Suprapubic skin (tissue), 4 donors: ENCODE measurements around the gene COQ8A. TPM values are rescaled to one million over a fixed set of nuclear protein-coding genes. Genes with fewer than 3 reads are reported as not detected.

Experiments used
- DNase-seq, 2 donors: peaks; one replicate each; pipeline ENCODE4 v3.0.0-alpha.2; 2019; ENCODE audit warnings: low spot score in 2 of 2
- H3K27ac ChIP-seq: fragments of 200-600 bp; sonication (generic); one replicate; pipeline ENCODE4 v1.5.1; 2019
- H3K27me3 ChIP-seq: fragments of 200-600 bp; sonication (generic); one replicate; pipeline ENCODE4 v1.5.1; 2019
- H3K36me3 ChIP-seq: fragments of 200-600 bp; sonication (generic); one replicate; pipeline ENCODE4 v1.5.1; 2019
- H3K4me1 ChIP-seq: fragments of 200-600 bp; sonication (generic); one replicate; pipeline ENCODE4 v1.5.1; 2019
- H3K4me3 ChIP-seq: fragments of 200-600 bp; sonication (generic); one replicate; pipeline ENCODE4 v1.5.1; 2019; ENCODE audit warnings: mild to moderate bottlenecking
- H3K9me3 ChIP-seq: fragments of 200-600 bp; sonication (generic); one replicate; pipeline ENCODE4 v1.5.1; 2019
- CTCF ChIP-seq, 2 donors: fragments of 200-600 bp in 1 of 2; fragments of 450-650 bp in 1 of 2; sonication (generic) in 1 of 2; IDR thresholded peaks; one replicate each; pipeline ENCODE4 v1.5.1; 2016 to 2019; ENCODE audit warnings: antibody characterized with exemption in 2 of 2, mild to moderate bottlenecking in 1 of 2, moderate library complexity in 1 of 2
- EP300 ChIP-seq: sonication (generic); formaldehyde crosslinking; IDR thresholded peaks from one replicate; pipeline ENCODE4 v1.6.1; 2017; ENCODE audit warnings: antibody characterized with exemption
- POLR2A ChIP-seq, 2 donors: fragments of 450-650 bp; IDR thresholded peaks; one replicate each; pipeline ENCODE4 v1.6.1; 2017; ENCODE audit warnings: antibody characterized with exemption in 2 of 2, mild to moderate bottlenecking in 2 of 2, moderate library complexity in 2 of 2
- POLR2AphosphoS5 ChIP-seq, 3 donors: sonication (generic); formaldehyde crosslinking; IDR thresholded peaks; one replicate each; pipeline ENCODE4 v1.6.1; 2017; ENCODE audit warnings: antibody characterized with exemption in 3 of 3
- WGBS: methylation state at CpG from one replicate; pipeline ENCODE4 v1.1.5; 2018; 5-methylcytosine and 5-hydroxymethylcytosine counted together
- total RNA-seq, 4 donors: library from RNA; depleted of rRNA; stranded (reverse); fragments of >200 nt; gene quantifications; one replicate each; pipeline ENCODE4 v1.1.0, GENCODE V29; 2016

The COQ8A gene
- total RNA-seq, 4 donors from 2014 or later: 41.9 to 113 (median 59.8) TPM

- no peaks in the 10 kb centered on the region for H3K27me3 ChIP-seq
These were observed 45.2 kb downstream of the COQ8A start for GRCh38 chr1:226985239-226985838.

GRCh38 chr1:226985839-226986463 lies 45.9 kb downstream of the COQ8A start:
- 83% methylated on average over 20 of the region's 25 CpGs for whole genome bisulfite sequencing
- no peaks in the 10 kb centered on the region for H3K9me3 ChIP-seq
- TF ChIP-seq POLR2A (IDR thresholded peaks at IDR 0.05) (no peak), CTCF (IDR thresholded peaks at IDR 0.05) (no peak), POLR2AphosphoS5 (IDR thresholded peaks at IDR 0.05) (no peak), EP300 (no peak)
- H3K4me3 ChIP-seq: no peak overlapping the region
- no peak for DNase-seq
- peaks cover 62% of the 10 kb centered on the region for H3K36me3 ChIP-seq
- peaks cover 21% of the 10 kb centered on the region for H3K4me1 ChIP-seq
- no peak overlapping the region for H3K27ac ChIP-seq
- H3K27me3 ChIP-seq: no peaks in the 10 kb centered on the region

More at GRCh38 chr1:226985239-226985838, 45.2 kb downstream of the COQ8A start:
- H3K36me3 ChIP-seq: peaks cover 67% of the 10 kb centered on the region
- no peak overlapping the region for H3K4me3 ChIP-seq
- DNase-seq: no peak
- peaks cover 19% of the 10 kb centered on the region for H3K4me1 ChIP-seq
- TF ChIP-seq EP300: no peak
- TF ChIP-seq CTCF (IDR thresholded peaks at IDR 0.05): no peak
- no peak for TF ChIP-seq POLR2AphosphoS5 (IDR thresholded peaks at IDR 0.05)
- no peak for TF ChIP-seq POLR2A (IDR thresholded peaks at IDR 0.05)
- no peaks in the 10 kb centered on the region for H3K9me3 ChIP-seq
- H3K27ac ChIP-seq: no peak overlapping the region
- WGBS: 92% methylated on average over 8 of the region's 20 CpGs

GRCh38 chr1:226986496-226987178 lies 46.5 kb downstream of the COQ8A start:
- 89% methylated on average over 19 of the region's 21 CpGs for WGBS
- no peak for DNase-seq
- no peaks in the 10 kb centered on the region for H3K27me3 ChIP-seq
- no peak overlapping the region for H3K4me3 ChIP-seq
- H3K4me1 ChIP-seq: peaks cover 21% of the 10 kb centered on the region
- H3K27ac ChIP-seq: no peak overlapping the region
- H3K9me3 ChIP-seq: no peaks in the 10 kb centered on the region
- TF ChIP-seq POLR2A (IDR thresholded peaks at IDR 0.05) (no peak), EP300 (no peak)
- peaks cover 57% of the 10 kb centered on the region for H3K36me3 ChIP-seq

GRCh38 chr1:226987179-226987536 lies 47.1 kb downstream of the COQ8A start:
- H3K27ac ChIP-seq: no peak overlapping the region
- DNase-seq: no peak
- WGBS: 69% methylated on average over 8 of the region's 8 CpGs

GRCh38 chr1:226987623-226988333 lies 47.7 kb downstream of the COQ8A start:
- TF ChIP-seq CTCF (IDR thresholded peaks at IDR 0.05) (no peak), POLR2A (IDR thresholded peaks at IDR 0.05) (no peak), EP300 (no peak), POLR2AphosphoS5 (IDR thresholded peaks at IDR 0.05) (no peak)
- no peaks in the 10 kb centered on the region for H3K9me3 ChIP-seq
- no peak overlapping the region for H3K4me3 ChIP-seq
- WGBS: 76% methylated on average over 14 of the region's 16 CpGs
- no peaks in the 10 kb centered on the region for H3K27me3 ChIP-seq
- H3K36me3 ChIP-seq: peaks cover 47% of the 10 kb centered on the region
- peaks cover 21% of the 10 kb centered on the region for H3K4me1 ChIP-seq
- no peak for DNase-seq
- no peak overlapping the region for H3K27ac ChIP-seq

More at GRCh38 chr1:226987179-226987536, 47.1 kb downstream of the COQ8A start:
- H3K4me3 ChIP-seq: no peak overlapping the region
- peaks cover 21% of the 10 kb centered on the region for H3K4me1 ChIP-seq
- H3K9me3 ChIP-seq: no peaks in the 10 kb centered on the region
- peaks cover 53% of the 10 kb centered on the region for H3K36me3 ChIP-seq
- no peak for TF ChIP-seq EP300
- TF ChIP-seq POLR2A (IDR thresholded peaks at IDR 0.05): no peak
- TF ChIP-seq POLR2AphosphoS5 (IDR thresholded peaks at IDR 0.05): no peak
- no peak for TF ChIP-seq CTCF (IDR thresholded peaks at IDR 0.05)
- no peaks in the 10 kb centered on the region for H3K27me3 ChIP-seq
